GM10266 (cell line): ENCODE measurements around the gene NUP153.
A peak's percentile ranks its signal among the peaks of the same experiment; 100 is the strongest.
"Not testable (repeated sequence)": the region's sequence is repeated elsewhere in the genome, so short reads cannot be mapped to it uniquely, and the experiment has no call there.

Experiments used
- DNase-seq: peaks from one replicate; pipeline ENCODE4 v3.0.0; 2012; ENCODE audit errors: extremely low spot score
- CTCF ChIP-seq: IDR thresholded peaks from 2 replicates; pipeline ENCODE4 v1.5.1; 2012; ENCODE audit warnings: mild to moderate bottlenecking, low read depth; ENCODE audit not compliant: control insufficient read depth, insufficient read depth; ENCODE audit errors: missing control alignments

The NUP153 gene

GRCh38 chr6:17706580-17707370 is at the start of gene NUP153:
Gene NUP153 (minus strand): TSS chr6:17706925. CDS start chr6:17706387, 538 bp downstream.
- peak; percentile 92 for DNase-seq
- TF ChIP-seq CTCF = no peak

GRCh38 chr6:17754254-17754653 is 47.5 kb upstream of the NUP153 start:
- DNase-seq = no peak
- no peak for TF ChIP-seq CTCF

GRCh38 chr6:17745324-17745723 is 38.6 kb upstream of the NUP153 start:
- not testable (repeated sequence) for DNase-seq

GRCh38 chr6:17744757-17745308 is 38.1 kb upstream of the NUP153 start:
- not testable (repeated sequence) for DNase-seq

GRCh38 chr6:17744019-17744756 is 37.5 kb upstream of the NUP153 start:
- DNase-seq = no peak
- no peak for TF ChIP-seq CTCF

GRCh38 chr6:17741507-17741906 is 34.8 kb upstream of the NUP153 start:
- TF ChIP-seq CTCF = no peak
- no peak for DNase-seq

GRCh38 chr6:17740559-17741220 is 34.0 kb upstream of the NUP153 start:
- DNase-seq = no peak
- no peak for TF ChIP-seq CTCF

- no peak for DNase-seq
- no peak for TF ChIP-seq CTCF
These were observed 31.1 kb upstream of the NUP153 start for GRCh38 chr6:17737704-17738252.

GRCh38 chr6:17735311-17735710 is 28.6 kb upstream of the NUP153 start:
- not testable (repeated sequence) for DNase-seq
